Activated CD4-positive, alpha-beta T cell treated with anti-CD3 and anti-CD28 coated beads for 36 hours (primary cell): Measurements from ENCODE around the gene SEPSECS. TPM values are rescaled to one million over a fixed set of nuclear protein-coding genes. Genes with fewer than 3 reads are reported as not detected.

ENCODE experiments used
- ATAC-seq: fragments of 200-7000 bp; cut with Tn5 transposase; one replicate; pipeline ENCODE4 v1.10.0; 2021; ENCODE audit warnings: mild to moderate bottlenecking, moderate library complexity
- CTCF ChIA-PET: fragments of 350-600 bp; sonication (Branson Sonifier 250); formaldehyde crosslinking; loops from one replicate; lab custom pipeline; 2021; ENCODE audit warnings: antibody characterized with exemption; lab: Charles Lee
- POLR2A ChIA-PET: fragments of 350-600 bp; sonication (Branson Sonifier 250); formaldehyde crosslinking; loops from one replicate; lab custom pipeline; 2021; ENCODE audit warnings: antibody characterized with exemption, inconsistent platforms; lab: Charles Lee
- DNase-seq: peaks from one replicate; pipeline ENCODE4 v3.0.0-alpha.2; 2020
- H3K27ac Mint-ChIP-seq: one replicate; pipeline ENCODE4 v1.8.0; 2021; ENCODE audit warnings: mixed read lengths
- H3K27me3 Mint-ChIP-seq: one replicate; pipeline ENCODE4 v1.8.0; 2021; ENCODE audit warnings: mixed read lengths
- H3K36me3 Mint-ChIP-seq: one replicate; pipeline ENCODE4 v1.8.0; 2021; ENCODE audit warnings: low read depth, mixed read lengths
- H3K4me1 Mint-ChIP-seq: one replicate; pipeline ENCODE4 v1.8.0; 2021; ENCODE audit warnings: mixed read lengths
- H3K4me3 Mint-ChIP-seq: one replicate; pipeline ENCODE4 v1.8.0; 2021; ENCODE audit warnings: mild to moderate bottlenecking, moderate library complexity, mixed read lengths
- H3K9me3 Mint-ChIP-seq: one replicate; pipeline ENCODE4 v1.8.0; 2021; ENCODE audit warnings: low read depth, mixed read lengths
- intact Hi-C, 2 experiments: fragments of 100-400 bp; cut with DNase I in 1 of 2; cut with micrococcal nuclease in 1 of 2; formaldehyde crosslinking; loops; one replicate each; pipeline versions ENCODE4 v1.14.2 to v1.15.1; 2022 to 2024; cut with DNase I, micrococcal nuclease
- total RNA-seq, 2 experiments: library from RNA; stranded (reverse); gene quantifications; one replicate each; pipeline ENCODE4 v1.2.3, GENCODE V29; 2021

The SEPSECS gene
- total RNA-seq, 2 experiments from 2014 or later: 10.4 to 15.4 TPM

DNA sequence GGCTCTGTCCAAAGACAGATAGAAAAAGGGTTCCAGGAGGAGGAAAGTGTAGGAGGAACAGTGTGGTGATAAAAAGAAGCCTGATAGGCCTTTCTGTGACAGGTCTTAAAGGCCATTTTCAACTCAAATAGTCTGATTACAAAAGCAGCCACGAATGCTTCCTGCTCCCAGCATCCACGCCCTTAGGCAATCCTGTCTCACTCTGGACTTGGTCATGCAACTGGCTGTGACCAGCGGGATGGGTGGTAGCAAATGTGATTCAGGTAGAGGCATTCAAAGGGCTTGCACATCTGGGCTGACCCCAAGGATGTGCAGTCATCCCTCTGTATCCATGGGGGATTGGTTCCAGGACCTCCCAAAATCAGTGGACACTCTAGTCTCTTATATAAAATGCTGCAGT lies 14.4 kb upstream of the SEPSECS start:
- Mint-ChIP-seq H3K27me3 (no peaks in the 10 kb centered on the region), H3K9me3 (no peaks in the 10 kb centered on the region), H3K4me1 (peaks cover 30% of the 10 kb centered on the region), H3K27ac (no peak overlapping the region), H3K4me3 (no peak overlapping the region), H3K36me3 (peaks cover 13% of the 10 kb centered on the region)
- ChIA-PET POLR2A (no interaction called here), CTCF (interaction anchor here (1.7 kb wide), 1 partner anchor 138 kb away, joined by 5 read pairs; the partner anchor contains the start of gene ZCCHC4)
- DNase-seq: no peak
- intact Hi-C loops: loop anchor here in 1 of 2 experiments (5.0 kb wide), 2 partner anchors 148 to 592 kb away; partner anchors contain the start of gene DHX15
- ATAC-seq: no peak

DNA sequence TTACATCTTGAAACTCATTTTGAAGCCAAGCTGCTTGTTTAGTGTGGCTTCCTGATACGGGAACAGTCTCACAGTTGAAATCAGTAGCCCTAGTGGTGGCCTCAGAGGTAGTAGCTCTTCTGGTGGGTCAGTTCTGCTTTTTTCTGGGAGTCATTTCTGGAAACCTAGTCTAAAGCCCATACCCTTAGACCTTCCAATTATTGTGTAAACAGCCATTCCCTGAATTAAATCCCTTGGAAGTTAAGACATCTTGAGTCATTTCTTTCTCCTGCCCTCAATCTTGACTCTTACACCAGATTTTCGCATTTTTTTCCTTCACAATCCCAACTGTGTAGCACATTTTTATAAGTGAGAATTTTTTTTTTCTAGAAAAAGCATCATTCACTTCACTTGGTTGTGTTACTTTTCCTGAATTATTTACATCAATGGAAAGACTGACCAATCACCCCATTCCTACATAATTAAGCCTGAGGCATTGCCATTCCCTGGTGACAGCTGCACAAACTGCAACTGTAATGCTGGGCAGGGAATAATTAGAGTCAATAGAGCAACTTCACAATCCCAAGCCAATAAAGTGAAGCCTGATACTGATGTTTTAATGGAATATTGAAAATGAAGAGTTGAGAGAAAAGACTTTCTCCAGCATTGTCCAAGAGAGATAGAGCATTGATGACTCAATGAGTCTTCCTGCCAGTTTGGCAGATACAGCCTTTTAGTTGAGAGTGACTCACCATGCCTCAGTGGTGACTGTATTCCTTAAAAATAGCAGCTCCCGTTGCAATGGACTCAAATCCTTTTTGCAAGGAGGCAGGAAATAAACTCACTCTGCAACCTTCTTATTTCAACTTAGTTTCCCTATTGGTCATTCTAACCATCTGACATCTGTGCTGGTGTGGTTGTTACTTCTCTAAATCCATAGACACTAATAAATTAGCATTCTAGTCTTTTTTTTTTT lies 13.0 kb upstream of the SEPSECS start:
- DNase-seq (no peak), ATAC-seq (peak; percentile 87)
- peaks cover 15% of the 10 kb centered on the region for H3K4me1 Mint-ChIP-seq
- no peaks in the 10 kb centered on the region for H3K27me3 Mint-ChIP-seq
- intact Hi-C loops: no loop called here
- no peaks in the 10 kb centered on the region for H3K9me3 Mint-ChIP-seq
- ChIA-PET POLR2A (interaction anchor here (0.7 kb wide), 1 partner anchor 12 kb away, joined by 3 read pairs; no protein-coding TSS in a partner anchor), CTCF (interaction anchor here (0.8 to 1.1 kb wide), 4 partner anchors 10 to 195 kb away, joined by 3 read pairs; no protein-coding TSS in a partner anchor)
- H3K27ac Mint-ChIP-seq: no peak overlapping the region
- H3K36me3 Mint-ChIP-seq: peaks cover 16% of the 10 kb centered on the region
- H3K4me3 Mint-ChIP-seq: no peak overlapping the region

DNA sequence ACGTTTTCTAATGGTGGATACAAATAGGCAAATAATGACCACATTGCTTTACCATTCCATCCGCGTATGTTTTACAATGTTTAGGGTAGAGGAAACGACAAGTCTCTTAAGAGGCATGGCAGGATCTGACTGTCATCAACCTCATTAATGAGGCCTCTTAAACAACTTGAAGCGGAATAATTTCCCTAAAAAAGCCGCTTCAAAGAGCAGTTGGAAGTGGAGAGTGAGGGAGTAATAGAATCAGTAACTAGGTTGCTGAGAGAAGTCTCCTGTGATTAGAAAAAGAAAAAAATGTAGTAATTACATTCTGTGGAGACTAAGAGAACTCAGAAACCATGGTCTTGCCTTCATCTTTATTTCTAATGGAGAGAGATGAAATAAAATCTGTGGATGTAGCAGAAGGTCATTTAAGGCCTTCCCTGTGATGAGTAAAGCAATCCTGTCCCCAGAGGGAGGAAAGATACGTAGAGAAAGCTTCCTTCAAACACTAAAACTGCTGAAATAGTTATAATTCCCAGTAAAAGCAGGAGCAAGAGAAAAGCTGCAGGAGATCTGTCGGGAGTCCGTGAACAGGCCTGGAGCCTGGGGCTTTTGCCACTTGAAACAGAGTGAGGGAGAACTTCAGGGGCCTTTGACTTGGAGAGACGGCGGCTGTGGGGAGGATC lies 11.1 kb upstream of the SEPSECS start:
- Mint-ChIP-seq H3K4me3 (no peak overlapping the region), H3K36me3 (peaks cover 24% of the 10 kb centered on the region), H3K4me1 (peaks cover 10% of the 10 kb centered on the region), H3K27ac (no peak overlapping the region), H3K9me3 (no peaks in the 10 kb centered on the region), H3K27me3 (no peaks in the 10 kb centered on the region)
- no peak for DNase-seq
- ChIA-PET POLR2A (no interaction called here), CTCF (no interaction called here)
- intact Hi-C loops: no loop called here
- no peak for ATAC-seq

DNA sequence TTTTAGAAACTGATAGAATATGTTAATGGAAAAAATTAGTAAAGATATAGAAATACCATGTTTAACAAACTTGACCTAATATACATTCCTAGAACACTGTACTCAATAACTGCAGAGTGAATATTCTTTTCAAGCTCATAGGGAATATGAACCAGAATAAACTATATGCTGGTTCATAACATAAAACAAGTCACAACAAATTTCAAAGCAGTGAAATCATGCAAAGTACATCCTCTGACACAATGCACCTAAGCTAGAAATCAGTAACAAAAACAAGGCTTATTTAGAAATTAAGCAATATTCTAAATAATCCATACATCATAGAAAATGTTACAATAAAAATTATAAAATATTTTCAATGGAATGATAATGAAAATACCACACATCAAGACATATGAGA lies 9.2 kb upstream of the SEPSECS start:
- H3K36me3 Mint-ChIP-seq: peaks cover 35% of the 10 kb centered on the region
- H3K27ac Mint-ChIP-seq: no peak overlapping the region
- ATAC-seq: no peak
- H3K27me3 Mint-ChIP-seq: no peaks in the 10 kb centered on the region
- ChIA-PET CTCF (interaction anchor here (0.7 kb wide), 1 partner anchor 76 kb away, joined by 3 read pairs; no protein-coding TSS in a partner anchor), POLR2A (interaction anchor here (0.6 kb wide), 1 partner anchor 55 kb away, joined by 6 read pairs; no protein-coding TSS in a partner anchor)
- intact Hi-C loops: no loop called here
- H3K4me1 Mint-ChIP-seq: peaks cover 12% of the 10 kb centered on the region
- no peaks in the 10 kb centered on the region for H3K9me3 Mint-ChIP-seq
- no peak overlapping the region for H3K4me3 Mint-ChIP-seq
- no peak for DNase-seq

DNA sequence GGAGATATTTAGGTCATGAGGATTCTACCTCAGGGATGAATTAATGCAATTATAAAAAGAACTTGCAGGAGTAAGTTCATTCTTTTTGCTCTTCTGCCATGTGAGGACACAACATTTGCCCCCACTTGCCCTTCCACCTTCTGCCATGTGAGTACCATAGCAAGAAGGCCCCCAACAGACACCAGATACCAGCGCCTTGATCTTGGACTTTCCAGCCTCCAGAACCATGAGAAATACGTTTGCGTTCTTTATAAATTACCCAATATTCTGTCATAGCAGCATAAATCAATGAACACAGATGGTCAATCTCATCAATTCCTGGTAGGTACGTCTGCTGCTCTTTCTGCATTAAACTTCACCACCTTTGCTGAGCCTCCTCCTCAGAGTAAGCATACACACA lies 5.7 kb upstream of the SEPSECS start:
- intact Hi-C loops: no loop called here
- peaks cover 23% of the 10 kb centered on the region for H3K4me1 Mint-ChIP-seq
- peaks cover 32% of the 10 kb centered on the region for H3K36me3 Mint-ChIP-seq
- no peaks in the 10 kb centered on the region for H3K9me3 Mint-ChIP-seq
- POLR2A ChIA-PET: no interaction called here
- no peaks in the 10 kb centered on the region for H3K27me3 Mint-ChIP-seq
- no peak for ATAC-seq
- DNase-seq: no peak
- no peak overlapping the region for H3K4me3 Mint-ChIP-seq
- CTCF ChIA-PET: interaction anchor here (1.6 kb wide), 2 partner anchors 21 to 147 kb away, joined by 4 to 5 read pairs; partner anchors contain the start of gene ZCCHC4
- H3K27ac Mint-ChIP-seq: no peak overlapping the region

DNA sequence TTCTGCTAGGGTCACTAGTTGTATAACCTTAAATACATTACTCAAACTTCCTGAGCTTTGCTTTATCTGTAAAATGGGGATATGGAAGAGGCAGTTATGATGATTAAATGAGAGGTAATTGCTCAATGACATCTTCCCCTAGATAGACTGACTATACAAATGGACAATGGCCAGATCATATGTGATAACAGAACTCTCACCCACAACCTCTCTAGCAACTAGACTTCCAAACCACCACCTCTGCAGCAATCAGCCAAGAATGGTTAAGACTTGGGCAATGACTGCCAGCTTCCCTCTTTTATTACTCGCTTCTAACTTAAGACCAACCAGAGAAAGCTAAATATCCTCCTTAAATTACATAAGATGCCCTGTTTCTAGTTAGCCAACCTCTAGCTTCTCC lies 2.9 kb upstream of the SEPSECS start:
- ATAC-seq: no peak
- no peaks in the 10 kb centered on the region for H3K27me3 Mint-ChIP-seq
- peaks cover 28% of the 10 kb centered on the region for H3K36me3 Mint-ChIP-seq
- H3K4me1 Mint-ChIP-seq: peaks cover 34% of the 10 kb centered on the region
- CTCF ChIA-PET: interaction anchor here (0.8 to 4.2 kb wide), 6 partner anchors 10 to 203 kb away, joined by 3 to 24 read pairs (median 9); partner anchors contain the start of gene ZCCHC4
- POLR2A ChIA-PET: interaction anchor here (1.4 kb wide), 1 partner anchor 70 kb away, joined by 5 read pairs; the partner anchor contains the start of gene PI4K2B
- H3K27ac Mint-ChIP-seq: no peak overlapping the region
- DNase-seq: no peak
- H3K9me3 Mint-ChIP-seq: no peaks in the 10 kb centered on the region
- intact Hi-C loops: loop anchor here in 1 of 2 experiments (5.0 kb wide), 2 partner anchors 691 to 749 kb away; partner anchors contain the start of gene SMIM20
- no peak overlapping the region for H3K4me3 Mint-ChIP-seq

DNA sequence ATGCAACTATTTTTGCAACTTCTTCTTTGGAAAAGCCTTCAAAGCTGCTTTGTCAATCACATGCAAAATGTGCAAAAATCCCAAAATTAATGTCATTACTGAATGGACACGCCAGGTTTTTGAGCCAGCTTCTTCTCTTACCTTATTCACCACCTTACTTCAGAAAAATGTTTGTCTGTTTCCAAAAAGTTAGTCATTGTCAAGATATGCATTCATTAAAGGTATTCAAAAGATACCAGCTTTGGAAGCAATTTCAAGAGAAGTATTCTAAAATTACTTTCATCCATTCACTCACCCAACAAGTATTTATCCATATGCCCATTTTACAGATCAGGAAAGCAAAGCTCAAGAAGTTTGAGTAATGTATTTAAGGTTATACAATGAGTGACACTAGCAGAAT lies 2.3 kb upstream of the SEPSECS start:
- DNase-seq (no peak), ATAC-seq (no peak)
- POLR2A ChIA-PET: interaction anchor here (1.4 kb wide), 1 partner anchor 71 kb away, joined by 5 read pairs; the partner anchor contains the start of gene PI4K2B
- no peak overlapping the region for H3K27ac Mint-ChIP-seq
- no peak overlapping the region for H3K4me3 Mint-ChIP-seq
- intact Hi-C loops: loop anchor here in 1 of 2 experiments (5.0 kb wide), 2 partner anchors 690 to 750 kb away; partner anchors contain the start of gene SMIM20
- peaks cover 29% of the 10 kb centered on the region for H3K36me3 Mint-ChIP-seq
- CTCF ChIA-PET: interaction anchor here (0.8 to 4.2 kb wide), 9 partner anchors 11 to 204 kb away, joined by 3 to 24 read pairs (median 3); partner anchors contain the start of gene ZCCHC4
- H3K9me3 Mint-ChIP-seq: no peaks in the 10 kb centered on the region
- peaks cover 37% of the 10 kb centered on the region for H3K4me1 Mint-ChIP-seq
- H3K27me3 Mint-ChIP-seq: no peaks in the 10 kb centered on the region

DNA sequence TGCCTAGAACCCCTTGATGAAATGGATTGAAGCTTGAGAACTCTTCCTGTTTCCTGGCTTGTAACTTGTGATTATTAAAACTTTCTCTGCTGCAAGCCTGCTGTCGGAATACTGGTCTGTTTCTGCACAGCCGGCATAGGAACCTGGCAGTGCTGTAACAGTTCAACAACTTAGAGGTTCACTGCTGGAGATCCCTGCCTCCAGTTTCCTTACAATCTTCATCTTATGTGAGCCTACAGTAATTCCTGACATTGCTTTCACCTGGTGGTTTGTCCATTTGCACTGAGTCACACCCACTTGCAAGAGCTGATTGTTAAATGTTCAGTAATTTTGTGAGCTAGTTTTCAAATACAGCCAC lies 1.3 kb upstream of the SEPSECS start:
- peaks cover 31% of the 10 kb centered on the region for H3K36me3 Mint-ChIP-seq
- H3K27ac Mint-ChIP-seq: peak overlapping the region; percentile 91
- intact Hi-C loops: loop anchor here (2.0 to 5.0 kb wide), 5 partner anchors 17 to 751 kb away; partner anchors contain the start of genes ANAPC4 (in 1 of the 2) and SMIM20 (in 1 of the 2)
- ATAC-seq (no peak), DNase-seq (no peak)
- H3K9me3 Mint-ChIP-seq: no peaks in the 10 kb centered on the region
- ChIA-PET CTCF (interaction anchor here (0.7 to 4.2 kb wide), 10 partner anchors 17 to 606 kb away, joined by 3 to 24 read pairs (median 4); no protein-coding TSS in a partner anchor), POLR2A (interaction anchor here (1.0 kb wide), 2 partner anchors 11 to 17 kb away, joined by 3 to 5 read pairs; no protein-coding TSS in a partner anchor)
- H3K27me3 Mint-ChIP-seq: no peaks in the 10 kb centered on the region
- peak overlapping the region; percentile 85 for H3K4me3 Mint-ChIP-seq
- H3K4me1 Mint-ChIP-seq: peaks cover 37% of the 10 kb centered on the region

DNA sequence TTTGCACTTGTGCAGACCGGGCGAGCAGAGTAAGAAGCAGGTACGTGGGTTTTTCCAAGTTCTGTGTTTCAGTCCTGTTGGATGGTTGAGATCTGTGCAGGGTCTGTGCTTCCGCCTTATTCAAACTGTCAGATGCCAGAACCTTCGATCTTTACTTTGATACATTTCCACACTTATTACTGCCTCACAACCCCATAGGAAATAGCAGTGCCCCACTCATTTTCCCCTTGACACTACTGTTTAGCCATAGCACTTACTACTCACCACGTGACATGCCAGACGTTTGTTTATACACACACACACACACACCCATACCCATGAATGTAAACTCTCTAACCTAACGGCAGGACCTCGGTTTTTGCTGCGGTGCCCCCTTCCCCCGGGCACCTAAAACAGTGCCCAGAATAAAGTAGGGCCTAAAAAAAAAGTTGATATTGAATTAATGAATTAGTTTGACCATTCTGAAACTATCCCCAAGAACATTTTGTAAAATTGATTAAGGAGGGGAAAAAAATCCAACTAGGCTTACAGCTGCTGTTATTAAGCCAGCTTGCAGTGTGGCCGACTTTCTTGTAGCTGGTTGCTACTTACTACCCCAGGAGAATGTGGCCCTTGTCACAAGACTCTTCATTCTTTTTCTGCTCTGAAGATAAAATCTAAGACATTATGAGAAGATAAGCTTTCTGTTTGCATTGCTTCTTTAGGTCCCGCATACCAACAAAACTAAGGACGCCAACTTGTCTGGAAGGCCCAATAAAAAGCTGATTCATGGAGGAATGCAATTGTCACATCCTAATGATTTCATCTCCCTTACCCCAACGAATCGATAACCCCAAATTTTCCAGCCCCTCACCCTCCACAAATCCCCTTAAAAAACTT lies 704 bp upstream of the SEPSECS start:
- DNase-seq (peak; percentile 38), ATAC-seq (peak; percentile 43)
- Mint-ChIP-seq H3K27me3 (no peaks in the 10 kb centered on the region), H3K9me3 (no peaks in the 10 kb centered on the region), H3K4me3 (peak overlapping the region; percentile 85), H3K4me1 (peaks cover 37% of the 10 kb centered on the region), H3K27ac (peak overlapping the region; percentile 91), H3K36me3 (peaks cover 25% of the 10 kb centered on the region)
- intact Hi-C loops: loop anchor here (1.0 to 5.0 kb wide), 10 partner anchors 18 to 751 kb away; partner anchors contain the start of genes ANAPC4 (in 2 of the 2), DHX15 (in 1 of the 2), PI4K2B (in 1 of the 2) and SMIM20 (in 1 of the 2)
- ChIA-PET POLR2A (interaction anchor here (0.6 to 1.7 kb wide), 9 partner anchors 12 to 1700 kb away, joined by 3 to 7 read pairs (median 3); partner anchors contain the start of genes DHX15 and ZCCHC4), CTCF (interaction anchor here (0.8 to 4.2 kb wide), 12 partner anchors 15 to 607 kb away, joined by 3 to 24 read pairs (median 6); partner anchors contain the start of genes PI4K2B and ZCCHC4)
